ENCODE measurements around the gene STARD4. TPM values are rescaled to one million over a fixed set of nuclear protein-coding genes. Genes with fewer than 3 reads are reported as not detected.

Gene STARD4
- polyA plus RNA-seq (2013): 45.9 TPM

GRCh38 chr5:111512375-111513130 is at the start of gene STARD4:
Gene STARD4, minus strand, starts transcription at chr5:111512535. Its CDS starts 5,102 bp downstream, at chr5:111507433.
- CTCF ChIA-PET: interaction anchor here (2.3 to 7.2 kb wide), 2 partner anchors 14 to 18 kb away, joined by 5 to 34 read pairs; no protein-coding TSS in a partner anchor
- H3K4me3 ChIP-seq (ENCODE audit: control insufficient read depth in 1 of 7, extremely low read depth in 1 of 7, insufficient read depth in 4 of 7, low read depth in 2 of 7, low read length in 6 of 7): peak within 1 kb of the TSS; percentile 80 to 96 (median 94)
- no peaks in the 10 kb centered on the region for H3K36me3 ChIP-seq (ENCODE audit: control insufficient read depth in 4 of 4, insufficient read depth in 4 of 4, low read length in 3 of 4)
- H3K4me1 ChIP-seq (ENCODE audit: control extremely low read depth in 1 of 4, control insufficient read depth in 4 of 4, insufficient read depth in 4 of 4, low read length in 3 of 4): peaks cover 5 to 38% (median 13%) of the 10 kb centered on the region in 4 experiments
- peak; percentile 96 to 98 (median 97) for DNase-seq
- POLR2A ChIA-PET: interaction anchor here (1.0 to 1.3 kb wide), 4 partner anchors 9 to 21 kb away, joined by 3 to 8 read pairs (median 5); no protein-coding TSS in a partner anchor
- WGBS (ENCODE audit: insufficient coverage): 0% methylated on average over 28 of the region's 41 CpGs
- no peaks in the 10 kb centered on the region for H3K27me3 ChIP-seq (replicated peaks in 2 of 5; ENCODE audit: control insufficient read depth in 4 of 5, insufficient read depth in 5 of 5, low read length in 4 of 5)
- peak within 1 kb of the TSS; percentile 88 to 96 for H3K27ac ChIP-seq (ENCODE audit: insufficient read depth in 1 of 2, low read depth in 1 of 2, low read length in 2 of 2, poor library complexity in 1 of 2, severe bottlenecking in 2 of 2)
- H3K9me3 ChIP-seq (ENCODE audit: control extremely low read depth in 1 of 5, control insufficient read depth in 4 of 5, insufficient read depth in 2 of 5, low read depth in 1 of 5, low read length in 4 of 5): no peaks in the 10 kb centered on the region

- ChIA-PET CTCF (no interaction called here), POLR2A (no interaction called here)
- Histone ChIP-seq H3K4me1 (ENCODE audit: control extremely low read depth in 1 of 4, control insufficient read depth in 4 of 4, insufficient read depth in 4 of 4, low read length in 3 of 4) (peaks cover 0 to 7% (median 0%) of the 10 kb centered on the region in 4 experiments), H3K36me3 (ENCODE audit: control insufficient read depth in 4 of 4, insufficient read depth in 4 of 4, low read length in 3 of 4) (no peaks in the 10 kb centered on the region), H3K9me3 (ENCODE audit: control extremely low read depth in 1 of 5, control insufficient read depth in 4 of 5, insufficient read depth in 2 of 5, low read depth in 1 of 5, low read length in 4 of 5) (peaks cover 0 to 7% (median 1%) of the 10 kb centered on the region in 5 experiments), H3K27ac (ENCODE audit: insufficient read depth in 1 of 2, low read depth in 1 of 2, low read length in 2 of 2, poor library complexity in 1 of 2, severe bottlenecking in 2 of 2) (no peak overlapping the region), H3K27me3 (replicated peaks in 2 of 5; ENCODE audit: control insufficient read depth in 4 of 5, insufficient read depth in 5 of 5, low read length in 4 of 5) (no peaks in the 10 kb centered on the region), H3K4me3 (ENCODE audit: control insufficient read depth in 1 of 7, extremely low read depth in 1 of 7, insufficient read depth in 4 of 7, low read depth in 2 of 7, low read length in 6 of 7) (no peak overlapping the region)
- DNase-seq: no peak
Observed at GRCh38 chr5:111559680-111560079, 47.3 kb upstream of the STARD4 start.

GRCh38 chr5:111557686-111558085 is 45.4 kb upstream of the STARD4 start:
- Histone ChIP-seq H3K36me3 (ENCODE audit: control insufficient read depth in 4 of 4, insufficient read depth in 4 of 4, low read length in 3 of 4) (no peaks in the 10 kb centered on the region), H3K9me3 (ENCODE audit: control extremely low read depth in 1 of 5, control insufficient read depth in 4 of 5, insufficient read depth in 2 of 5, low read depth in 1 of 5, low read length in 4 of 5) (peaks cover 0 to 7% (median 1%) of the 10 kb centered on the region in 5 experiments), H3K4me1 (ENCODE audit: control extremely low read depth in 1 of 4, control insufficient read depth in 4 of 4, insufficient read depth in 4 of 4, low read length in 3 of 4) (no peaks in the 10 kb centered on the region), H3K27me3 (replicated peaks in 2 of 5; ENCODE audit: control insufficient read depth in 4 of 5, insufficient read depth in 5 of 5, low read length in 4 of 5) (no peaks in the 10 kb centered on the region), H3K27ac (ENCODE audit: insufficient read depth in 1 of 2, low read depth in 1 of 2, low read length in 2 of 2, poor library complexity in 1 of 2, severe bottlenecking in 2 of 2) (no peak overlapping the region), H3K4me3 (ENCODE audit: control insufficient read depth in 1 of 7, extremely low read depth in 1 of 7, insufficient read depth in 4 of 7, low read depth in 2 of 7, low read length in 6 of 7) (no peak overlapping the region)
- no CpG with 5 or more reads among the region's 1 CpG for WGBS (ENCODE audit: insufficient coverage)
- POLR2A ChIA-PET: no interaction called here
- CTCF ChIA-PET: interaction anchor here (2.2 kb wide), 1 partner anchor 26 kb away, joined by 6 read pairs; no protein-coding TSS in a partner anchor
- no peak for DNase-seq

GRCh38 chr5:111557111-111557510 is 44.8 kb upstream of the STARD4 start:
- Histone ChIP-seq H3K36me3 (ENCODE audit: control insufficient read depth in 4 of 4, insufficient read depth in 4 of 4, low read length in 3 of 4) (no peaks in the 10 kb centered on the region), H3K9me3 (ENCODE audit: control extremely low read depth in 1 of 5, control insufficient read depth in 4 of 5, insufficient read depth in 2 of 5, low read depth in 1 of 5, low read length in 4 of 5) (peaks cover 0 to 7% (median 1%) of the 10 kb centered on the region in 5 experiments), H3K4me3 (ENCODE audit: control insufficient read depth in 1 of 7, extremely low read depth in 1 of 7, insufficient read depth in 4 of 7, low read depth in 2 of 7, low read length in 6 of 7) (no peak overlapping the region), H3K27me3 (replicated peaks in 2 of 5; ENCODE audit: control insufficient read depth in 4 of 5, insufficient read depth in 5 of 5, low read length in 4 of 5) (no peaks in the 10 kb centered on the region), H3K4me1 (ENCODE audit: control extremely low read depth in 1 of 4, control insufficient read depth in 4 of 4, insufficient read depth in 4 of 4, low read length in 3 of 4) (peaks cover 0 to 3% (median 0%) of the 10 kb centered on the region in 4 experiments), H3K27ac (ENCODE audit: insufficient read depth in 1 of 2, low read depth in 1 of 2, low read length in 2 of 2, poor library complexity in 1 of 2, severe bottlenecking in 2 of 2) (no peak overlapping the region)
- ChIA-PET POLR2A (no interaction called here), CTCF (interaction anchor here (1.9 to 2.2 kb wide), 2 partner anchors 26 to 589 kb away, joined by 4 to 6 read pairs; no protein-coding TSS in a partner anchor)
- WGBS (ENCODE audit: insufficient coverage): no CpG with 5 or more reads among the region's 1 CpG
- no peak for DNase-seq

- no peak for DNase-seq
- no CpG with 5 or more reads among the region's 3 CpGs for WGBS (ENCODE audit: insufficient coverage)
- no peak overlapping the region for H3K4me3 ChIP-seq (ENCODE audit: control insufficient read depth in 1 of 7, extremely low read depth in 1 of 7, insufficient read depth in 4 of 7, low read depth in 2 of 7, low read length in 6 of 7)
- H3K36me3 ChIP-seq (ENCODE audit: control insufficient read depth in 4 of 4, insufficient read depth in 4 of 4, low read length in 3 of 4): no peaks in the 10 kb centered on the region
- CTCF ChIA-PET: interaction anchor here (1.1 to 2.2 kb wide), 3 partner anchors 9 to 590 kb away, joined by 3 to 6 read pairs (median 4); no protein-coding TSS in a partner anchor
- H3K4me1 ChIP-seq (ENCODE audit: control extremely low read depth in 1 of 4, control insufficient read depth in 4 of 4, insufficient read depth in 4 of 4, low read length in 3 of 4): peaks cover 4 to 9% (median 5%) of the 10 kb centered on the region in 4 experiments
- POLR2A ChIA-PET: interaction anchor here (0.6 kb wide), 1 partner anchor 400 kb away, joined by 3 read pairs; no protein-coding TSS in a partner anchor
- H3K9me3 ChIP-seq (ENCODE audit: control extremely low read depth in 1 of 5, control insufficient read depth in 4 of 5, insufficient read depth in 2 of 5, low read depth in 1 of 5, low read length in 4 of 5): peaks cover 0 to 7% (median 1%) of the 10 kb centered on the region in 5 experiments
- H3K27me3 ChIP-seq (replicated peaks in 2 of 5; ENCODE audit: control insufficient read depth in 4 of 5, insufficient read depth in 5 of 5, low read length in 4 of 5): no peaks in the 10 kb centered on the region
- no peak overlapping the region for H3K27ac ChIP-seq (ENCODE audit: insufficient read depth in 1 of 2, low read depth in 1 of 2, low read length in 2 of 2, poor library complexity in 1 of 2, severe bottlenecking in 2 of 2)
Observed at GRCh38 chr5:111556501-111556900, 44.2 kb upstream of the STARD4 start.

- H3K27me3 ChIP-seq (replicated peaks in 2 of 5; ENCODE audit: control insufficient read depth in 4 of 5, insufficient read depth in 5 of 5, low read length in 4 of 5): no peaks in the 10 kb centered on the region
- H3K9me3 ChIP-seq (ENCODE audit: control extremely low read depth in 1 of 5, control insufficient read depth in 4 of 5, insufficient read depth in 2 of 5, low read depth in 1 of 5, low read length in 4 of 5): peaks cover 0 to 7% (median 1%) of the 10 kb centered on the region in 5 experiments
- H3K4me1 ChIP-seq (ENCODE audit: control extremely low read depth in 1 of 4, control insufficient read depth in 4 of 4, insufficient read depth in 4 of 4, low read length in 3 of 4): peaks cover 9 to 16% (median 11%) of the 10 kb centered on the region in 4 experiments
- ChIA-PET CTCF (interaction anchor here (1.1 to 1.9 kb wide), 2 partner anchors 8 to 591 kb away, joined by 3 to 4 read pairs; no protein-coding TSS in a partner anchor), POLR2A (no interaction called here)
- no peak for DNase-seq
- no peak overlapping the region for H3K27ac ChIP-seq (ENCODE audit: insufficient read depth in 1 of 2, low read depth in 1 of 2, low read length in 2 of 2, poor library complexity in 1 of 2, severe bottlenecking in 2 of 2)
- no CpG with 5 or more reads among the region's 1 CpG for WGBS (ENCODE audit: insufficient coverage)
- H3K36me3 ChIP-seq (ENCODE audit: control insufficient read depth in 4 of 4, insufficient read depth in 4 of 4, low read length in 3 of 4): no peaks in the 10 kb centered on the region
- H3K4me3 ChIP-seq (ENCODE audit: control insufficient read depth in 1 of 7, extremely low read depth in 1 of 7, insufficient read depth in 4 of 7, low read depth in 2 of 7, low read length in 6 of 7): no peak overlapping the region
Observed at GRCh38 chr5:111555760-111556159, 43.4 kb upstream of the STARD4 start.

GRCh38 chr5:111553868-111554267 is 41.5 kb upstream of the STARD4 start:
- 0% methylated on average over 1 of the region's 1 CpG for WGBS (ENCODE audit: insufficient coverage)
- H3K27me3 ChIP-seq (replicated peaks in 2 of 5; ENCODE audit: control insufficient read depth in 4 of 5, insufficient read depth in 5 of 5, low read length in 4 of 5): no peaks in the 10 kb centered on the region
- peaks cover 0 to 1% (median 0%) of the 10 kb centered on the region in 5 experiments for H3K9me3 ChIP-seq (ENCODE audit: control extremely low read depth in 1 of 5, control insufficient read depth in 4 of 5, insufficient read depth in 2 of 5, low read depth in 1 of 5, low read length in 4 of 5)
- H3K36me3 ChIP-seq (ENCODE audit: control insufficient read depth in 4 of 4, insufficient read depth in 4 of 4, low read length in 3 of 4): no peaks in the 10 kb centered on the region
- CTCF ChIA-PET: interaction anchor here (1.1 to 2.5 kb wide), 4 partner anchors 22 to 592 kb away, joined by 3 to 7 read pairs (median 4); no protein-coding TSS in a partner anchor
- DNase-seq: no peak
- POLR2A ChIA-PET: no interaction called here
- no peak overlapping the region for H3K4me3 ChIP-seq (ENCODE audit: control insufficient read depth in 1 of 7, extremely low read depth in 1 of 7, insufficient read depth in 4 of 7, low read depth in 2 of 7, low read length in 6 of 7)
- no peak overlapping the region for H3K27ac ChIP-seq (ENCODE audit: insufficient read depth in 1 of 2, low read depth in 1 of 2, low read length in 2 of 2, poor library complexity in 1 of 2, severe bottlenecking in 2 of 2)
- peaks cover 9 to 17% (median 12%) of the 10 kb centered on the region in 4 experiments for H3K4me1 ChIP-seq (ENCODE audit: control extremely low read depth in 1 of 4, control insufficient read depth in 4 of 4, insufficient read depth in 4 of 4, low read length in 3 of 4)
